GM18909 (cell line): ENCODE data around the gene ISM1.
A peak's percentile ranks its signal among the peaks of the same experiment; 100 is the strongest.

ENCODE experiments used
- ATAC-seq: cut with Tn5 transposase; IDR thresholded peaks from one replicate; pipeline ENCODE4 v1.9.1; 2021; ENCODE audit warnings: mild to moderate bottlenecking; ENCODE audit not compliant: unreplicated experiment, poor library complexity

The ISM1 gene

GRCh38 chr20:13220904-13221297 is at the start of gene ISM1:
ISM1 (plus strand) TSS chr20:13221274; CDS start chr20:13221777, 503 bp downstream.
- peak; percentile 22 for ATAC-seq

- no peak for ATAC-seq
These were observed 47.9 kb upstream of the ISM1 start for GRCh38 chr20:13173201-13173600.

GRCh38 chr20:13174402-13174801 is 46.7 kb upstream of the ISM1 start:
- no peak for ATAC-seq

DNA sequence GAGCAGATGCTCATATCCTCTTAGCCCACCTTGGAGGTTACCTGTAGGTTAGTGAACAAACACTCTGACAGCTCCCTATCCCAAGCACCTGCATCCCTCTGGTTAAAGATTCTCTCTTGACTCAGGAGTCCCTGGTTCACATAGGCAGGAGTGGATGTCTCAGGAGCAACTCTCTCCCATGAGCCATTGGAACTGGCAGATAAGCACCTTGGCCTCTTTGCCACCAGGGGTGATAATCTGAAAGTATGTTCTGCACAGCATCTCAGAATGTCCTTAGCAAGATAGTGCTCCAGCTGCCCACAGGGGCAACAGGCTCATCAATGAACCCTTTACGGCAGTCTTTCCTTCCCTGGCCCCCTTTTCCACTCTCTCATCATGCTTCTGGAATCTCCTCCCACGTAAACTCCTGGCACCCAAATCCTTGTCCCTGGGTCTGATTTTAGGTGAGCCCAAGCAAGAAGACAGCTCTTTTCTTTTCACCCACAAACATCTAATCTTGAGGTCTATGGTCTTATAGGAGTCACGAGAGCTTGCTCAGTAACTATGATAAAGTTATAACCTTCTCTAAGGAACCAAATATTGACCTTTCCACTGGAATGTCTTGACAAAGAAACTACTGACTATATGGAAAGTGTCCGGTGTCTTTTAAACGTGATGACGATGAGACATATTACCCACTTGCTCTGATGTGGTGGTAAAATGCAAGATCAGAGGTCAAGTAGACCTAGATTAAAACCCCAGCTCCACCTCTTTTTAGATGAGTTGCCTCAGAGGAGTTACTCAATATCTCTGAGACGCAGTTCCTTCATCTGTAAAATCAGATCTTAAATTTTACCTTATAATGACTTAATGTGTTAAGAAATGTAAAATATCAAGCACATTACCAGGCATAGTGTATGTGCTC is 39.8 kb upstream of the ISM1 start:
- ATAC-seq = no peak

GRCh38 chr20:13183005-13183404 is 38.1 kb upstream of the ISM1 start:
- ATAC-seq = no peak

DNA sequence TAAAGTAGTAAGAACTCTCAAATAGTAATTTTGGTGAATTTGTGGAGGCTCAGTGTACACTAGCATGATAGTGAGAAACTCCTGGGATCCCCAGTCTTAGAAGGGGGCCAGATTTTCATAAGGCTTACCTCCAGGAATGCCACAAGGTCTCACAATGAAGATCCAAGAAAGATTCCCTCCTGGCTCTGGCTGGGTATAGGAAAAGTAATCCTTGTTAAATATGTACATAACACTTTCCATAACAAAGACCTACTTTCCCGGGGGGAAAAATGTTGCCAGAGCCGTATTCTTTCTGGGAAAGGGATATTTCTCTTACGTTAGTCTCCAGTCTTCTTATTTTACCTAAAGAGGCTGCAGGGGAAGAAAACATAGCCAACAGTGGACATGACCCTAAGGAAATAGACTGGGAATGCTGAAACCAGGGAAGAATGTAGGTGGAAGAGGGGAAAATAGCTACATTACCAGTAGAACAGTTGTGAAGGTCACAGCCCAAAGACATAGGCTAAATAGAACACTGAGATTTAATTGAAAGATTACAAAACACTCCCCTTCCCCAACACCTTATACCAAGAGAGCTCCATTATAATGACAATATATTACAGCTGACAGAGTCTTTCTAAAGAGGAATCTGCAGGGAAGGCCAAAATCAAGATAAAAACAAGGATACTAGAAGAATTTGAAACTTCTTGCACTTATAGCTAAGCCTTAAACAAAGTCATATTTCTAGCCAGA is 34.9 kb upstream of the ISM1 start:
- ATAC-seq = no peak

GRCh38 chr20:13187899-13188298 is 33.2 kb upstream of the ISM1 start:
- ATAC-seq = no peak

- ATAC-seq = no peak
These were observed 21.8 kb upstream of the ISM1 start for GRCh38 chr20:13199279-13199678.

- no peak for ATAC-seq
These were observed 20.1 kb upstream of the ISM1 start for GRCh38 chr20:13200767-13201500.

DNA sequence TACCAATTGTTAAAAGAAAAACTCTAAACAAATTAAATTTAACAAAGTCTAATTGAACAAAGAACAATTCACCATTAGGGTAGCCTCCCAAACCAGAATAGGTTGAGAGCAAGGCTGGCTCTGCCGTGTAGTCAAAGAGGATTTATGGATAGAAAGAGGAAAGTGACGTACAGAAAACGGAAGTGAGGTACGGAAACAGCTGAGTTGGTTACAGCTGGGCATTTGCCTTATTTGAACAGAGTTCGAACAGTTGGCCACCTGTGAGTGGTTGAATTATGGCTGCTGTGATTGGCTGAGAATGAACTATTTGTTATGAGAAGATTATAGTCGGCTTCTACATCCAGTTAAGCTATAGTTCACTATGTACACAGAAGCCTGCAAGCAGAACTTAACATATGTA is 18.5 kb upstream of the ISM1 start:
- no peak for ATAC-seq

DNA sequence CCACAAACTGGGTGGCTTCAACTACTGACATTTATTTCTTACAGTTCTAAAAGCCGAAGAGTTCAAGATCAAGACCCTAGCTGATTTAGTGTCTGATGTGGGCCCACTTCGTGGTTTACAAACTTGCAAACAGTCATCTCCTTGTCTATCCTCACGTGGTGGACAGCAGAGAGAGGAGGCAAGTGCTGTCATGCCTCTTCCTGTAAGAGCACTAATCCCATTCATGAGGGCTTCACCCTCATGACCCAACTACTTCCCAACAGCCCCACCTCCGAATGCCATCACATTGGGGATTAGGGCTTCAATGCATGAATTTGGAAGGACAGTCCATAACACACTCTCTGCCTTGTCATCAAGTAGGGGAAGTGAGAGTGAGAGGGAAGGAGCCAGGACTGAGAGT is 15.6 kb upstream of the ISM1 start:
- ATAC-seq = no peak

DNA sequence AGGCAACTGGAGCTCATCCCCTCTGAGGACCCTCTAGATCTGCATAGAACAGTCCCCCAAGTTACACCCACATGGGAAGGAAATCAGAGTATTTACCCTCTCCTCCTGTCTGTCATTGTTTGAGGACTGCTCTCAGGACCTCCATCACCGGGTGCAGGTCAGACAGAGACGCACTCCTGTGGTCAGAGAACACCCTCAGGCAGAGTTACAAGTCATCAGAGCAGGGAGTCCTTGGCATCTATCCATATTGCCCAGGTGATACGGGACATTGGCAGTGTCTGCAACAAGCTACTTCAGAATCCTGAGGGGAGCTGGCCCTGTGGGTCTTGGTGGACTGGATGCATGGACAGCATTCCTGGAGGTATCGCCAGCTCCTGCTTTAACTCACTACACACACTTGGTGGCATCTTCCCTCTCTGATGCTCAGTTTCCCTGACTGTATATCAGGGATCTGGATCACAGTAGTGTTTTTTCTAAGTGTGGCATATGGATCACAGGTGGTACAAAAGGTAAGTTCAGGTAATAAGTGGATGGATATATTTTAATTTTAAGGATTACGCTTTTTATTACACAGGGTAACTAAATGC is 15.1 kb upstream of the ISM1 start:
- no peak for ATAC-seq

- ATAC-seq = no peak
These were observed 14.1 kb upstream of the ISM1 start for GRCh38 chr20:13207016-13207415.

DNA sequence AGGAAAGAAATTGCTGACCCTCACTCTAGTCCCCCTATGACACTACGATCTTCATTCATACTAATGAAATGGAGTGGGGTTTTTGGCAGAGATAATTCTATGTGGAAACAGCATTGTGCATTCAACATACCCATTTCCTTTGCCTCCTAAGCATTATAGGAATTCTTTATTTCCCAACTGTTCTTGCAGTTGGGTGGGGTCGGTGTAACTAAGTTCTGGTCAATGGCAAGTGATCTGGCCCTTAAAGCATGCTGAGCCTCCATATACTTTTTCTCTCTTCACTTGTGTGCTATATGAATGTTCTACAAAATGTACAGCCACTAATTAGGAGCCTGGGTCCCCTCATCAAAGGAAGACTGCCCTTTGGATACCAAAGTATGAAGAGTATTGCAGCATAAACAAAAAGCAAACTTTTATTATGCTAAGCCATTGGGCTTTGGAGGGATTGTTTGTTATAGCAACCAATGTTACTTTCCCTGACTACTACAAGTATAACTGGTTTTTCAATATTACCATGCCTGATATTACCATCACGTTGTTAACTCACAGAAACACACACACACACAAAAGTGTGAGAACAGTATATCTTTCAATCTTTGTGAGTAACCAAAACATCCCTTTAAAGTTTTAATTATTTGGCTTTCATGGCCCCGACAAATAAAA is 9.0 kb upstream of the ISM1 start:
- ATAC-seq = no peak

DNA sequence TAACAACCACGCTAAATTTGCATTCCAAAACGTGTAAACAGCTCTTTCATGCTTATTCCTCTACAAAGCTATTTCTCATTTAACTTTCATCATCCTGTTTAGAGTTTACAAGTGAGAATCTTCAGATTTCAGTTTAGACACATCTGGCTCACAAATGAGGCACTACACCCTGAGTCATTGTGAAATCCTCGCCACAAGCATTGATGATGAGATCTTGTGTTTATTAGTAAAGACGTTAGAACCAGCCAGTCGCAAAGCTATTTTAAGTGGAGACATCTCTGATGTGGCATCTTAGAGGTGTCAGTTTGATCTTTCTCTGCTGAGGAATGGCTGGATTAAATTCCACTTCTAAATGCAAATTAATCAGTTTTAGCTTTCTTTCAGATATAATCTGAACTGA is 8.3 kb upstream of the ISM1 start:
- no peak for ATAC-seq

GRCh38 chr20:13213335-13213734 is 7.7 kb upstream of the ISM1 start:
- ATAC-seq = no peak

DNA sequence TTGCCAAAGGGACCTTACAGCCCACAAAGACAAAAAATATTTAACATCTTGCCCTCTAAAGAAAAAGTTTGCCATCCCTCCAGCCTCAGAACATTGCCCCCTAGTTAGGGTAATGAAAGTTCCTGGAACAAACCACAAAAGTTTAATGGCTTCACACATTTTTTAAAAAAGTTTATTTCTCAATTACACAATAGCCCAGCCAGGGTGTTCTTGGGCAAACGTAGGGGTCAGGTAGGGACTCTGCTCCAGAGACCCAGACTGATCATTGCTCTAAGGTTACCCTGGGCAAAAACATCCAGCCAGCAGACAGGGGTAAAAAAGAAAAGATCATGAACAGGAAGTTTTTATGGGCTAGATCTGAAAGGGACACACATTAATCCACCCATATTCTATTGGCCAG is 4.5 kb upstream of the ISM1 start:
- no peak for ATAC-seq

DNA sequence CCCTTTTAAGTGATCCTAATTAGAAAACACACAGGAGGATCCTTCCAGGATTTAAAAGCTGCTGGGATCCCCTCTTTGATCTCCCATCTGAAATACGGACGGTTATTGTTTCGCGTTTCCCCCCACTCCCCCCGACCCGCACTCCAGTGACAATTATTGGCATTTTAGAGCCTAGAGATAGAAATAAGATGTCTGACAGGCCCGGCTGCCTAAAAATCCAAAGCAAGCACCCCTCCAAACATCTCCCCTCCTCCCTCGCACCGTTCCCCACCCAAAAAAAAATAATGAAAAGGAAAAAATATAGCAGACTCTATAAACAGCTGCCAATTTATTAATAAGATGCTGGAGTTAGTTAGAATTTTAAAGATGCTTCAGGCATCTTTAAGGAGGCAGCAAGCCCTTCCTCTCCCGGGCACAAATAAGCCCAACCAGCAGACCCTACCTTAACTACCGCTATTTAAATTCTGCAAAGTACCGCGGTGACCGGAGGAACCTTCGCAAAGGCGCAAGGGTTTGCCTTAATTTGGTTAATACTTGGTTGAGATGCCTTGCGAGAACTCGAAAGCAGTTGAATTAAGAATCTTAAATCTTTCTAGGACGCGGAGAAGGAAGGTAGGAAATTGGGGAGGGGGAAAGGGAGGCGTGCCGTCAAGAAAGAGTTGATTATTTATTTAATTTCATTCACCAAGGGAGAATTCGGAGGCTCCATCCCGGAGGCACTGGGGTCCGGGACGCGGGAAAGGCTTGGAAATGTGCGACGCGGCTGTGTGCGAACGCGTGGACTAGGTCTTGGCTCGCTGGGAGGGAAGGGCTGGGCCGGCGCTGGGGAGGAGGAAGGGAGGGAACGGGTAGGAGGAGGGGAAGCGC is 1.5 kb upstream of the ISM1 start:
- no peak for ATAC-seq
